Esophagus (tissue), 2 donors: Measurements from ENCODE around the gene POLK. TPM values are rescaled to one million over a fixed set of nuclear protein-coding genes. Genes with fewer than 3 reads are reported as not detected.

Experiments
- H3K27ac ChIP-seq, 2 donors: one replicate each; pipeline ENCODE4 v1.5.1; 2013; ENCODE audit warnings: low read depth in 2 of 2, mild to moderate bottlenecking in 2 of 2, inconsistent platforms in 1 of 2, low read length in 1 of 2, moderate library complexity in 1 of 2
- H3K27me3 ChIP-seq, 2 donors: one replicate each; pipeline ENCODE4 v1.6.1; 2013; ENCODE audit warnings: low read length in 2 of 2, control low read depth in 1 of 2, mild to moderate bottlenecking in 1 of 2; ENCODE audit not compliant: insufficient read depth in 2 of 2, control insufficient read depth in 1 of 2
- H3K36me3 ChIP-seq, 2 donors: one replicate each; pipeline ENCODE4 v1.6.1; 2013; ENCODE audit warnings: low read length in 1 of 2; ENCODE audit not compliant: control insufficient read depth in 2 of 2, insufficient read depth in 2 of 2
- H3K4me1 ChIP-seq, 2 donors: one replicate each; pipeline ENCODE4 v1.6.1; 2013; ENCODE audit warnings: low read length in 1 of 2; ENCODE audit not compliant: control insufficient read depth in 2 of 2, insufficient read depth in 2 of 2
- H3K4me3 ChIP-seq, 2 donors: one replicate each; pipeline ENCODE4 v1.5.1; 2013; ENCODE audit warnings: low read length in 2 of 2, mild to moderate bottlenecking in 2 of 2, low read depth in 1 of 2, moderate library complexity in 1 of 2
- H3K9me3 ChIP-seq, 2 donors: one replicate each; pipeline ENCODE4 v1.6.1; 2013; ENCODE audit warnings: mild to moderate bottlenecking in 2 of 2, low read depth in 1 of 2, low read length in 1 of 2, moderate library complexity in 1 of 2; ENCODE audit not compliant: control insufficient read depth in 2 of 2, insufficient read depth in 1 of 2
- WGBS, 2 donors: extraction: QIAGEN DNeasy Blood & Tissue Kit; methylation state at CpG; one replicate each; pipeline ENCODE4 v1.1.7; 2013; 5-methylcytosine and 5-hydroxymethylcytosine counted together
- polyA plus RNA-seq, 2 donors: library from polyadenylated mRNA; stranded (reverse); fragments of 200-250 nt; gene quantifications; one replicate each; pipeline ENCODE4 v1.2.3, GENCODE V29; 2013
- donor health status: healthy with polysubstance abuse.
- donor health status: Bipolar disorder and iron deficiency.

POLK gene
- polyA plus RNA-seq, 2 donors: 3.2 to 3.5 TPM

DNA sequence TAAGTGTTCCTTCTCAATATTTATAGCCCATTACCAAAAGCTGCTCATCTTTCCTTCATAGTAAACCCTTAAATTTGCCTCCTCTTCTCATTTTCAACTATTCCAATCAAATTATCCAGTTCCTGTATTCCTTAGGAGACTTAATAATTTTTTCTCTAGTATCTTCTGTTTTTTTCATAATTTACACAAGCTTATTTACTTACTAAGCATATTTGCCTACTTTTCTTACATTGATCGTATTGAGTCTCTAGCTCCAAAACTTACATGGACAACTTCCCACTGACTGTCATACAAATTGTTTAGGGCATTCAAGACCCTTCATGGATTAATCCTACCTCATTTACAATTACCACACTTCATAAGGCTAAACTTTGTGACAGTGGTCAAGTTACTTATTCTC, 3.9 kb upstream of the POLK start:
- Histone ChIP-seq H3K27me3 (no peaks in the 10 kb centered on the region), H3K27ac (no peak overlapping the region), H3K9me3 (no peaks in the 10 kb centered on the region), H3K4me3 (no peak overlapping the region), H3K4me1 (no peaks in the 10 kb centered on the region), H3K36me3 (no peaks in the 10 kb centered on the region)
- 83 to 98% methylated on average over 1 of the region's 1 CpG for WGBS, 2 donors

DNA sequence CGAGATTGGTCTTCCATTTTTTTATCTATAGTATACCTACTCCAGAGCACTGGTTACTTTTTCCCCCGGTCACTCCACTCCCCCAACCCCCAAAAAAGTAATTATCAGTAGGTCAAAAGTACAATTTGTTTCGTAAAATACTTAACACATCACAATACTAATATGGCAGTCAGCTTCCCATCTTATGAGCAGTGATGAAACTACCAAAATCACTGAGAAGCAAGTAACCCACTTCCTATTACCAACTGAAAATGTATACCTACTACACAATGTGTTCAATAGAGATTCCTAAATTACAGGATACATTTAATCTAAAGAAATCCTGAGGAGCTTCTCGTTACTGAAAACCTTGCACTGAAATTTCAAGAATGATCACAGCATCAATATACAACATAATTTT, 2.1 kb upstream of the POLK start:
- no peaks in the 10 kb centered on the region for H3K27me3 ChIP-seq
- H3K27ac ChIP-seq: no peak overlapping the region
- H3K9me3 ChIP-seq: no peaks in the 10 kb centered on the region
- H3K36me3 ChIP-seq: no peaks in the 10 kb centered on the region
- H3K4me1 ChIP-seq: no peaks in the 10 kb centered on the region
- WGBS, 2 donors: 67 to 75% methylated on average over 4 of the region's 4 CpGs
- H3K4me3 ChIP-seq: peak overlapping the region in 1 of 2 donors; percentile 72

DNA sequence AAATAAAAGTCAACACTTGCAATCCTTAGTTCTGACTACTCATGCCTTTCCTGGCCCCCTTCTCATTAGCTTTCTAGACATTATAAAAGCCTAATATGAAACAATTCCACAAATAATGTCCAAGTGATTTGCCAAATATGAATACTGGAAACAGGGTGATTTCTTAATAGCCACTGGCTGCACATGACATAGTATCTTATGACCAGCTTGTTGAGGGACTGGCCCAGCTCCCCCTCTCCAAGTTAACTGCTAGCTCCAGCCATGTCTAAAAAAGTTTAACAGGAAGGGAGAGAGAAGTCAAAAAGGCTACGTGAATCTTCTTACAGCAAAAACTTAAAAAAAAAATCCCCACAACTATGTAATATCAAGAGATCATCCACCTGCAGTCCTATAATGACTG, 1.7 kb upstream of the POLK start:
- 0 to 4% methylated on average over 1 of the region's 1 CpG for WGBS, 2 donors
- H3K4me1 ChIP-seq: no peaks in the 10 kb centered on the region

DNA sequence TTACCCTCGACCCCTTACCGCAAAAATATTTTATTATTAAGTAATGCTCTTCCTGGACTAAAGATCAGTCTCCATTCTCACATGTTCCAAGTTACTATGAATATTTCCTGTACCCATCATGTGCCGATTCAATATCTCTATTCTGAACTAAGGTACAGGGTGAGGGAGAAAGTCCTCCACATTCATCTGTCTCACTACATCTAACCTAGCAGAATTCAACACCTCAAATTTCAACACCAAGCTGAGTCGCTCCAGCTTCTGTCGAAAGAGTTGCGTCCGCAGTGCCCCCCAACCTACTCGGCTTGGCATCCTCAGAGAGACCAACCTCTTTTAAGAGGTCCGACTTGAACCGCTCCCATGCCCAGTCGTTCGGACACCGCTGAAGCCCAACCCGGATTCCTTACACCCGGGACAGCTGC, 1.3 kb upstream of the POLK start:
- H3K4me1 ChIP-seq: no peaks in the 10 kb centered on the region
- WGBS, 2 donors: 0 to 1% methylated on average over 15 of the region's 15 CpGs

More for the DNA sequence above, 1.7 kb upstream of the POLK start:
- Histone ChIP-seq H3K9me3 (no peaks in the 10 kb centered on the region), H3K36me3 (no peaks in the 10 kb centered on the region), H3K27ac (no peak overlapping the region), H3K27me3 (no peaks in the 10 kb centered on the region), H3K4me3 (peak overlapping the region in 1 of 2 donors; percentile 72)

DNA sequence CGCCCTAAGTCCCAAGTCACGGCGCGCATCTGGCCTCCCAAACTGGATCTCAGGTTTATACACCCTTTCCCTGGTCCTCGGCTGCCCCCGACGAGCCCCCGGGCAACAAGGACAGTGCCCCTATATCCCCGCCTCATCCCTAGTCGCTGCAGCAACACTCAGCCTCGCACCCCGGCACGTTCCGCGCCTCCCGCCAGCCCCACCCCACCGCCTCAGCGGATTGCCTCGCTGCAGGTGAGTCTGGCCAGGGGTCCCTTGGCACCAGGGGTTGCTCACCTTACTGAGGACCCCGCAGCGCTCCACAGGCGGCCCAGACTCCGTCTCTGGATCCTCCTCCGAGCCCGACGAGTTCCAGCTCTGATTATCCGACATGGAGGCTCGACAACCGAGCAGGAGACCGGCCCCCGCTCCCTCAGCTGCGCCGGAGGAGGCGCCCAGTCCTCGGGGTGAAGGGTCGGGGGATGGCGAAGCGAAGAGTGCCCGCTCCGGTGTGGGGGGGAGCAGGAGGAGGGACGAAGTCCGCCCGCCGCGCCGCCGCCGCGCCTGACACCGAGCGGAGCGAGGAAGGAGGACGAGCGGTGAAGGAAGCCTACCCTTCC, 756 bp upstream of the POLK start:
- Histone ChIP-seq H3K4me1 (no peaks in the 10 kb centered on the region), H3K27me3 (no peaks in the 10 kb centered on the region), H3K27ac (peak overlapping the region; percentile 92 to 96), H3K9me3 (no peaks in the 10 kb centered on the region), H3K36me3 (no peaks in the 10 kb centered on the region), H3K4me3 (peak overlapping the region; percentile 72 to 99)
- WGBS, 2 donors: 0 to 2% methylated on average over 43 to 54 of the region's 54 CpGs

More for the DNA sequence above, 1.3 kb upstream of the POLK start:
- Histone ChIP-seq H3K27me3 (no peaks in the 10 kb centered on the region), H3K4me3 (peak overlapping the region; percentile 72 to 99), H3K36me3 (no peaks in the 10 kb centered on the region), H3K27ac (peak overlapping the region; percentile 92 to 96), H3K9me3 (no peaks in the 10 kb centered on the region)

DNA sequence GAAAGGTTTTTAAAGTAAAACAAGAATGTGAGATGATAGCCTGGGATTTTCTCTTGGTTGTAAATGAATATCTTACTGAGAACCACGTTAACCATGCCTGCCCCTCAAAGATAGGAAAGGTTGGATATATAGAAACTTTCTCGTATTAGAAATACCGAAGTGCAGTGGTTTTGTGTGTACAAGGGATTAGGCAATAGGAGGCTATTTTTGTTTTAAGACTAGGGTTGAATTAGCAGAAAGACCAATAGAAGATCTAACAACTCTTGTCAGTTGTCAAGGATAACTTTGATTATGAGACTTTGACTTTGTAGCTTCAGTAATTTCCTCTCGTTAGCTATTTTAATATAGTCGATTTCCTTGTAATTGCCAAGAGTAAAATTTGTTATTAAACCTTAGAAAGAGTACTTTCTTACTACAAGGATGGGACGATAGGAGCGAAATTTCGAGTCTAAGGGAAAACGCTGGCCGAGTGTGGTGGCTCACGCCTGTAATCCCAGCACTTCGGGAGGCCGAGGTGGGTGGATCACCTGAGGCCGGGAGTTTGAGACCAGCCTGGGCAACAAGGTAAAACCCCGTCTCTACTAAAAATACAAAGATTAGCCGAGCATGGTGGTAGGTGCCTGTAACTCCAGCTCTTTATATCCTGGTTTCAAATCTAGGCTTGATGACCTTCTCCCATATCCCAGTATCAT, 838 bp downstream of the POLK start:
- Histone ChIP-seq H3K36me3 (no peaks in the 10 kb centered on the region), H3K27ac (no peak overlapping the region), H3K9me3 (no peaks in the 10 kb centered on the region), H3K4me3 (peak overlapping the region in 1 of 2 donors; percentile 85), H3K4me1 (no peaks in the 10 kb centered on the region), H3K27me3 (no peaks in the 10 kb centered on the region)
- WGBS, 2 donors: 69 to 73% methylated on average over 16 of the region's 16 CpGs

DNA sequence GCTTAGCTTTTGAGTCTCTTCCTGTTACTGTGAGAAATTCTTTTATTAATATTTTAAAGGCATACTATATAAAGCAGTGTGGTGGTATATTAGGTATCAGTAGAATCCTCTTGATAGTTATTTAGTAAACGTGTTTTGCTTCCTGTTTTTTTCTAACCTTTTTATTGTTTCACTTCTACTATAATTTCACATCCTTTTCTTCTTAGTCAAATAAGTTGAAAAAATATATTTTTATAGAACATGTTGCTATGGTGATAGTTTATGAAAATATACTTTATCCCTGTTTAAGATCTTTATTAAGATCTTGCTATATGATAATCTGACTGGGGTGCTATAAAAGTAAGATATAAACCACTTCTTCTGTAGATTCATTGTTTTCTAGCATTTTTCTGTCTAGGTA, 2.1 kb downstream of the POLK start:
- WGBS, 2 donors: 56 to 63% methylated on average over 1 of the region's 1 CpG
- Histone ChIP-seq H3K27me3 (no peaks in the 10 kb centered on the region), H3K36me3 (no peaks in the 10 kb centered on the region), H3K4me3 (no peak overlapping the region), H3K4me1 (peaks cover 0 to 1% of the 10 kb centered on the region in 2 donors), H3K27ac (no peak overlapping the region), H3K9me3 (no peaks in the 10 kb centered on the region)

DNA sequence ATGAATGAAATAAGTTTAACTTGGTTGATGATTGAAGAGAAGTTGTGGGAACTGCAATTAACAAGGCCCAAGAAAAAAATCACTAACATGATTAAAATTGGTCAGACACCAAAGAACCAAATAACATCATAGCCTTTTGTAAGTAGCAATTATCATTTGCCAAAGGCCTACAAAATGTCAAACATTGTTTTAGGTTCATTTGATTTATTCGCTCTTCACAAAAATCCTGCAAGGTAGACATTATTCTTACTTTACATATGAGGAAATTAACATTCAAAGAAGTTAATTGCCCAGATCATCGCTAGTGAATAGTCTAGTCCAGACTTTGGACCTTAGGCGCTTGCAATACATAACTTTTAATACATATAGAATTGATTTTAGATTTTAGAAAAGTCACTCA, 2.6 kb downstream of the POLK start:
- Histone ChIP-seq H3K4me1 (peaks cover 0 to 2% of the 10 kb centered on the region in 2 donors), H3K27me3 (no peaks in the 10 kb centered on the region), H3K9me3 (no peaks in the 10 kb centered on the region), H3K27ac (no peak overlapping the region), H3K4me3 (no peak overlapping the region), H3K36me3 (no peaks in the 10 kb centered on the region)
- 93 to 95% methylated on average over 3 of the region's 3 CpGs for WGBS, 2 donors

DNA sequence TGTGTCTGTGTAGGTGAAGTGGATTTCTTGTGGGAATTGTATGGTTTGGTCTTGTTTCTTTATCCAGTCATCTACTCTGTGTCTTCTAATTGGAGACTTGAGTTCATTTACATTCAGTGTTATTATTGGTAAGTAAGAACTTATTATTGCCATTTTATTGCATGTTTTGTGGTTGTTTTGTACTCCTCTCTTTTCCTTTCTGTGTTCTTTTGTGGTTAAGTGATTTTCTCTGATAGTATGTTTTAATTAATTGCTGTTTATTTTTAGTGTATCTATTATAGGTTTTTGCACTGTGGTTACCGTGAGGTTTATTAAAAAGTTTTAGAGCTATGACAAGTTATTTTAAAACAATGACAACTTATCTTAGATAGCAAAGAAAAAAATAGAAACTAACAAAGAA, 8.1 kb downstream of the POLK start:
- no peak overlapping the region for H3K27ac ChIP-seq
- H3K36me3 ChIP-seq: peaks cover 0 to 3% of the 10 kb centered on the region in 2 donors
- 72 to 88% methylated on average over 1 of the region's 1 CpG for WGBS, 2 donors
- H3K4me3 ChIP-seq: no peak overlapping the region
- H3K4me1 ChIP-seq: peaks cover 0 to 2% of the 10 kb centered on the region in 2 donors
- peaks cover 0 to 3% of the 10 kb centered on the region in 2 donors for H3K9me3 ChIP-seq
- no peaks in the 10 kb centered on the region for H3K27me3 ChIP-seq

DNA sequence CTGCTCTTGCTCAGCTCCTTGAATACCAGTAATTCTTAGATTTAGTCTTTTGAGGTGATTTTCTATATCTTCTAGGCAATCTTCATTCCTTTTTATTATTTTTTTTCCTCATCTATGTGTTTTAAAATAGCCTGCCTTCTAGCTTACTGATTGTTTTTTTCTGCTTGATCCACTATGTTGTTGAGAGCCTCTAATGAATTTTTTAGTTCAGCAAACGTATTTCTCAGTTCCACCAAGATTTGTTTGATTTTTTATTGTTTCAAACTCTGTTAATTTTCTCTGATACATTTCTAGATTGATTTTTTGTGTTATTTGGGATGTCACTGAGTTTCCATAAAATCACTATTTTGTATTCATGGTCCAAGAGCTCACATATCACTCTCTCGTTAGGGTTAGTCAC, 9.5 kb downstream of the POLK start:
- Histone ChIP-seq H3K9me3 (peaks cover 0 to 3% of the 10 kb centered on the region in 2 donors), H3K4me3 (no peak overlapping the region), H3K27me3 (no peaks in the 10 kb centered on the region), H3K27ac (no peak overlapping the region), H3K36me3 (peaks cover 0 to 3% of the 10 kb centered on the region in 2 donors), H3K4me1 (peaks cover 0 to 2% of the 10 kb centered on the region in 2 donors)
- WGBS, 2 donors: 95 to 96% methylated on average over 2 of the region's 2 CpGs
